ENCODE data around the gene OSBPL8. TPM values are rescaled to one million over a fixed set of nuclear protein-coding genes. Genes with fewer than 3 reads are reported as not detected.

Gene OSBPL8
- total and polyA plus RNA-seq, 4 donors: 6.9 to 32.5 (median 22.9) TPM

GRCh38 chr12:76407710-76408109 lies 151.9 kb downstream of the OSBPL8 start:
- TF ChIP-seq FOXA2 (IDR thresholded peaks at IDR 0.05): no peak
- TF ChIP-seq JUND (IDR thresholded peaks at IDR 0.05): no peak
- TF ChIP-seq, protein P1, sequence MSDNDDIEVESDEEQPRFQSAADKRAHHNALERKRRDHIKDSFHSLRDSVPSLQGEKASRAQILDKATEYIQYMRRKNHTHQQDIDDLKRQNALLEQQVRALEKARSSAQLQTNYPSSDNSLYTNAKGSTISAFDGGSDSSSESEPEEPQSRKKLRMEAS (IDR thresholded peaks at IDR 0.05): no peak
- TF ChIP-seq REST (IDR thresholded peaks at IDR 0.05): no peak
- no peak for TF ChIP-seq NR2F2 (IDR thresholded peaks at IDR 0.05)
- TF ChIP-seq YY1 (IDR thresholded peaks at IDR 0.05): no peak
- no peak for TF ChIP-seq SP1 (IDR thresholded peaks at IDR 0.05)
- TF ChIP-seq, protein P2, sequence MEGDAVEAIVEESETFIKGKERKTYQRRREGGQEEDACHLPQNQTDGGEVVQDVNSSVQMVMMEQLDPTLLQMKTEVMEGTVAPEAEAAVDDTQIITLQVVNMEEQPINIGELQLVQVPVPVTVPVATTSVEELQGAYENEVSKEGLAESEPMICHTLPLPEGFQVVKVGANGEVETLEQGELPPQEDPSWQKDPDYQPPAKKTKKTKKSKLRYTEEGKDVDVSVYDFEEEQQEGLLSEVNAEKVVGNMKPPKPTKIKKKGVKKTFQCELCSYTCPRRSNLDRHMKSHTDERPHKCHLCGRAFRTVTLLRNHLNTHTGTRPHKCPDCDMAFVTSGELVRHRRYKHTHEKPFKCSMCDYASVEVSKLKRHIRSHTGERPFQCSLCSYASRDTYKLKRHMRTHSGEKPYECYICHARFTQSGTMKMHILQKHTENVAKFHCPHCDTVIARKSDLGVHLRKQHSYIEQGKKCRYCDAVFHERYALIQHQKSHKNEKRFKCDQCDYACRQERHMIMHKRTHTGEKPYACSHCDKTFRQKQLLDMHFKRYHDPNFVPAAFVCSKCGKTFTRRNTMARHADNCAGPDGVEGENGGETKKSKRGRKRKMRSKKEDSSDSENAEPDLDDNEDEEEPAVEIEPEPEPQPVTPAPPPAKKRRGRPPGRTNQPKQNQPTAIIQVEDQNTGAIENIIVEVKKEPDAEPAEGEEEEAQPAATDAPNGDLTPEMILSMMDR (IDR thresholded peaks at IDR 0.05; ENCODE audit: low read depth, low read length, missing input control): no peak
- TF ChIP-seq GABPA (IDR thresholded peaks at IDR 0.05 in 1 of 2, conservative IDR thresholded peaks at IDR 0.05 in 1 of 2): no peak
- no peak for TF ChIP-seq ZBTB33 (IDR thresholded peaks at IDR 0.05)
- no peak for TF ChIP-seq FOXA1 (IDR thresholded peaks at IDR 0.05)
- WGBS: 97% methylated on average over 3 of the region's 3 CpGs
- Histone ChIP-seq H3K4me3 (ENCODE audit: low read depth in 1 of 3, low read length in 3 of 3) (no peak overlapping the region), H3K9me3 (ENCODE audit: control insufficient read depth in 4 of 4, low read length in 3 of 4) (no peaks in the 10 kb centered on the region), H3K9ac (ENCODE audit: low read depth in 1 of 2, low read length in 2 of 2) (no peak overlapping the region), H3K36me3 (ENCODE audit: control insufficient read depth in 4 of 4, insufficient read depth in 3 of 4, low read depth in 1 of 4, low read length in 3 of 4) (peaks cover 0 to 1% (median 0%) of the 10 kb centered on the region in 4 donors), H3K27me3 (ENCODE audit: control insufficient read depth in 4 of 4, insufficient read depth in 4 of 4, low read length in 3 of 4) (no peaks in the 10 kb centered on the region), H3K4me1 (ENCODE audit: control insufficient read depth in 4 of 4, insufficient read depth in 4 of 4, low read length in 3 of 4) (no peaks in the 10 kb centered on the region), H3K27ac (ENCODE audit: low read depth in 1 of 2, low read length in 2 of 2) (no peak overlapping the region)
- DNase-seq (ENCODE audit: low spot score): no peak

GRCh38 chr12:76402259-76402658 lies 157.3 kb downstream of the OSBPL8 start:
- TF ChIP-seq HNF4G (IDR thresholded peaks at IDR 0.05) (no peak), FOXA2 (IDR thresholded peaks at IDR 0.05) (no peak), EGR1 (IDR thresholded peaks at IDR 0.05; ENCODE audit: low read depth in 2 of 2) (no peak), JUND (IDR thresholded peaks at IDR 0.05) (no peak), TAF1 (conservative IDR thresholded peaks at IDR 0.05) (no peak), RXRA (IDR thresholded peaks at IDR 0.05) (no peak), SP1 (IDR thresholded peaks at IDR 0.05) (no peak), FOXA1 (IDR thresholded peaks at IDR 0.05) (no peak)
- TF ChIP-seq, protein P3, sequence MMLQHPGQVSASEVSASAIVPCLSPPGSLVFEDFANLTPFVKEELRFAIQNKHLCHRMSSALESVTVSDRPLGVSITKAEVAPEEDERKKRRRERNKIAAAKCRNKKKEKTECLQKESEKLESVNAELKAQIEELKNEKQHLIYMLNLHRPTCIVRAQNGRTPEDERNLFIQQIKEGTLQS (IDR thresholded peaks at IDR 0.05): no peak
- TF ChIP-seq, protein P2 (IDR thresholded peaks at IDR 0.05; ENCODE audit: low read depth, low read length, missing input control): no peak
- Histone ChIP-seq H3K27me3 (ENCODE audit: control insufficient read depth in 4 of 4, insufficient read depth in 4 of 4, low read length in 3 of 4) (no peaks in the 10 kb centered on the region), H3K36me3 (ENCODE audit: control insufficient read depth in 4 of 4, insufficient read depth in 3 of 4, low read depth in 1 of 4, low read length in 3 of 4) (peaks cover 0 to 13% (median 3%) of the 10 kb centered on the region in 4 donors)

More at GRCh38 chr12:76402259-76402658, 157.3 kb downstream of the OSBPL8 start:
- no peak overlapping the region for H3K27ac ChIP-seq (ENCODE audit: low read depth in 1 of 2, low read length in 2 of 2)
- no peak overlapping the region for H3K4me3 ChIP-seq (ENCODE audit: low read depth in 1 of 3, low read length in 3 of 3)
- DNase-seq (ENCODE audit: low spot score): no peak
- H3K9me3 ChIP-seq (ENCODE audit: control insufficient read depth in 4 of 4, low read length in 3 of 4): no peaks in the 10 kb centered on the region
- no peak overlapping the region for H3K9ac ChIP-seq (ENCODE audit: low read depth in 1 of 2, low read length in 2 of 2)
- no peaks in the 10 kb centered on the region for H3K4me1 ChIP-seq (ENCODE audit: control insufficient read depth in 4 of 4, insufficient read depth in 4 of 4, low read length in 3 of 4)

All from liver (tissue), 9 donors.